ENCODE measurements around the gene OSBPL7. TPM values are rescaled to one million over a fixed set of nuclear protein-coding genes. Genes with fewer than 3 reads are reported as not detected.

The OSBPL7 gene
- total RNA-seq, 1 donor from 2014 or later, result 21.4 TPM

- Histone ChIP-seq H3K4me1 (ENCODE audit: insufficient read depth, low read length) (peaks cover 10% of the 10 kb centered on the region), H3K4me2 (ENCODE audit: low read length) (no peak overlapping the region), H3K36me3 (ENCODE audit: insufficient read depth, low read length) (no peaks in the 10 kb centered on the region), H3K9me3 (ENCODE audit: insufficient read depth, low read depth, low read length) (no peaks in the 10 kb centered on the region), H3K27me3 (ENCODE audit: insufficient read depth, low read length) (peaks cover 35% of the 10 kb centered on the region), H2AFZ (ENCODE audit: low read depth, low read length) (no peak overlapping the region), H3K4me3 (ENCODE audit: insufficient read depth, low read depth, low read length) (no peak overlapping the region), H3K79me2 (ENCODE audit: insufficient read depth, low read length) (no peaks in the 10 kb centered on the region), H3K9ac (ENCODE audit: low read length) (no peak overlapping the region), H4K20me1 (ENCODE audit: insufficient read depth, low read length) (no peaks in the 10 kb centered on the region), H3K27ac (ENCODE audit: low read depth, low read length) (no peak overlapping the region)
- Mint-ChIP-seq H3K36me3 (ENCODE audit: low read depth, unreplicated experiment) (peaks cover 2% of the 10 kb centered on the region), H3K9me3 (ENCODE audit: unreplicated experiment) (no peaks in the 10 kb centered on the region), H3K27ac (ENCODE audit: unreplicated experiment) (no peak overlapping the region), H3K4me1 (ENCODE audit: low read depth, unreplicated experiment) (peaks cover 18% of the 10 kb centered on the region), H3K27me3 (ENCODE audit: low read depth, unreplicated experiment) (peaks cover 19% of the 10 kb centered on the region), H3K4me3 (ENCODE audit: unreplicated experiment) (no peak overlapping the region)
- DNase-seq (ENCODE audit: low read depth) (no peak), FAIRE-seq (no peak)
- no peak for TF ChIP-seq CTCF (IDR thresholded peaks at IDR 0.05; ENCODE audit: insufficient read depth, low read depth, low read length)
- no peak for TF ChIP-seq EZH2 (IDR thresholded peaks at IDR 0.05; ENCODE audit: insufficient read depth, low read length)
Measured at GRCh38 chr17:47843391-47843730, 21.8 kb upstream of the OSBPL7 start.

- H3K36me3 Mint-ChIP-seq (ENCODE audit: low read depth, unreplicated experiment), result peaks cover 4% of the 10 kb centered on the region
- no peaks in the 10 kb centered on the region for H3K36me3 ChIP-seq (ENCODE audit: insufficient read depth, low read length)
- H3K4me1 Mint-ChIP-seq (ENCODE audit: low read depth, unreplicated experiment), result peaks cover 27% of the 10 kb centered on the region
- H3K27ac Mint-ChIP-seq (ENCODE audit: unreplicated experiment), result peak overlapping the region; percentile 58
- H3K27me3 ChIP-seq (ENCODE audit: insufficient read depth, low read length), result peaks cover 18% of the 10 kb centered on the region
- peaks cover 15% of the 10 kb centered on the region for H3K27me3 Mint-ChIP-seq (ENCODE audit: low read depth, unreplicated experiment)
- H3K4me1 ChIP-seq (ENCODE audit: insufficient read depth, low read length), result peaks cover 24% of the 10 kb centered on the region
- no peaks in the 10 kb centered on the region for H3K79me2 ChIP-seq (ENCODE audit: insufficient read depth, low read length)
- H3K4me3 ChIP-seq (ENCODE audit: insufficient read depth, low read depth, low read length), result peak overlapping the region; percentile 79
- H3K4me2 ChIP-seq (ENCODE audit: low read length), result peak overlapping the region; percentile 94
- H3K9me3 ChIP-seq (ENCODE audit: insufficient read depth, low read depth, low read length), result no peaks in the 10 kb centered on the region
- peak overlapping the region; percentile 94 for H2AFZ ChIP-seq (ENCODE audit: low read depth, low read length)
- H3K27ac ChIP-seq (ENCODE audit: low read depth, low read length), result no peak overlapping the region
- FAIRE-seq, result no peak
- H3K9me3 Mint-ChIP-seq (ENCODE audit: unreplicated experiment), result no peaks in the 10 kb centered on the region
- peak overlapping the region; percentile 93 for H3K4me3 Mint-ChIP-seq (ENCODE audit: unreplicated experiment)
- no peak for DNase-seq (ENCODE audit: low read depth)
- TF ChIP-seq EZH2 (IDR thresholded peaks at IDR 0.05; ENCODE audit: insufficient read depth, low read length), result no peak
- no peak for TF ChIP-seq CTCF (IDR thresholded peaks at IDR 0.05; ENCODE audit: insufficient read depth, low read depth, low read length)
- H3K9ac ChIP-seq (ENCODE audit: low read length), result peak overlapping the region; percentile 83
- H4K20me1 ChIP-seq (ENCODE audit: insufficient read depth, low read length), result no peaks in the 10 kb centered on the region
Measured at GRCh38 chr17:47841488-47842291, 20.1 kb upstream of the OSBPL7 start.

Data from astrocyte (in vitro differentiated cells and primary cell).